ENCODE measurements around the gene KIF23.
"Not testable (repeated sequence)": the region's sequence is repeated elsewhere in the genome, so short reads cannot be mapped to it uniquely, and the experiment has no call there.

Gene KIF23

GRCh38 chr15:69413822-69414700 is at the start of gene KIF23:
Gene KIF23, plus strand, starts transcription at chr15:69414349. Its CDS starts 117 bp downstream, at chr15:69414466.
- no peaks in the 10 kb centered on the region for H3K27me3 ChIP-seq (ENCODE audit: control insufficient read depth, insufficient read depth, low read length)

GRCh38 chr15:69367236-69367635 is 46.9 kb upstream of the KIF23 start:
- Histone ChIP-seq H3K4me1 (ENCODE audit: control insufficient read depth, low read depth, low read length) (no peaks in the 10 kb centered on the region), H3K9ac (ENCODE audit: low read length) (no peak overlapping the region), H3K4me3 (ENCODE audit: low read length) (no peak overlapping the region), H3K27me3 (ENCODE audit: control insufficient read depth, insufficient read depth, low read length) (no peaks in the 10 kb centered on the region), H3K36me3 (ENCODE audit: control insufficient read depth, low read depth, low read length) (no peaks in the 10 kb centered on the region), H3K9me3 (ENCODE audit: control insufficient read depth, low read depth, low read length) (no peaks in the 10 kb centered on the region), H3K27ac (ENCODE audit: low read length) (no peak overlapping the region)

More at GRCh38 chr15:69413822-69414700, at the start of gene KIF23:
- Histone ChIP-seq H3K9ac (ENCODE audit: low read length) (peak within 1 kb of the TSS; percentile 65), H3K36me3 (ENCODE audit: control insufficient read depth, low read depth, low read length) (peaks cover 21% of the 10 kb centered on the region), H3K9me3 (ENCODE audit: control insufficient read depth, low read depth, low read length) (no peaks in the 10 kb centered on the region), H3K4me3 (ENCODE audit: low read length) (peak within 1 kb of the TSS; percentile 89), H3K4me1 (ENCODE audit: control insufficient read depth, low read depth, low read length) (peaks cover 7% of the 10 kb centered on the region), H3K27ac (ENCODE audit: low read length) (no peak within 1 kb of the TSS)

GRCh38 chr15:69369631-69370030 is 44.5 kb upstream of the KIF23 start:
- no peaks in the 10 kb centered on the region for H3K9me3 ChIP-seq (ENCODE audit: control insufficient read depth, low read depth, low read length)
- no peak overlapping the region for H3K27ac ChIP-seq (ENCODE audit: low read length)
- no peaks in the 10 kb centered on the region for H3K27me3 ChIP-seq (ENCODE audit: control insufficient read depth, insufficient read depth, low read length)
- H3K4me3 ChIP-seq (ENCODE audit: low read length), result no peak overlapping the region
- no peak overlapping the region for H3K9ac ChIP-seq (ENCODE audit: low read length)
- H3K36me3 ChIP-seq (ENCODE audit: control insufficient read depth, low read depth, low read length), result no peaks in the 10 kb centered on the region
- H3K4me1 ChIP-seq (ENCODE audit: control insufficient read depth, low read depth, low read length), result no peaks in the 10 kb centered on the region

GRCh38 chr15:69373406-69373805 is 40.7 kb upstream of the KIF23 start:
- H3K9me3 ChIP-seq (ENCODE audit: control insufficient read depth, low read depth, low read length), result no peaks in the 10 kb centered on the region
- H3K36me3 ChIP-seq (ENCODE audit: control insufficient read depth, low read depth, low read length), result no peaks in the 10 kb centered on the region
- no peaks in the 10 kb centered on the region for H3K4me1 ChIP-seq (ENCODE audit: control insufficient read depth, low read depth, low read length)
- no peaks in the 10 kb centered on the region for H3K27me3 ChIP-seq (ENCODE audit: control insufficient read depth, insufficient read depth, low read length)
- no peak overlapping the region for H3K9ac ChIP-seq (ENCODE audit: low read length)
- H3K27ac ChIP-seq (ENCODE audit: low read length), result no peak overlapping the region
- no peak overlapping the region for H3K4me3 ChIP-seq (ENCODE audit: low read length)

GRCh38 chr15:69375151-69375790 is 38.9 kb upstream of the KIF23 start:
- Histone ChIP-seq H3K36me3 (ENCODE audit: control insufficient read depth, low read depth, low read length) (no peaks in the 10 kb centered on the region), H3K4me1 (ENCODE audit: control insufficient read depth, low read depth, low read length) (no peaks in the 10 kb centered on the region), H3K27ac (ENCODE audit: low read length) (no peak overlapping the region), H3K9ac (ENCODE audit: low read length) (no peak overlapping the region), H3K4me3 (ENCODE audit: low read length) (no peak overlapping the region), H3K9me3 (ENCODE audit: control insufficient read depth, low read depth, low read length) (no peaks in the 10 kb centered on the region), H3K27me3 (ENCODE audit: control insufficient read depth, insufficient read depth, low read length) (no peaks in the 10 kb centered on the region)

GRCh38 chr15:69377216-69377970 is 36.8 kb upstream of the KIF23 start:
- Histone ChIP-seq H3K27ac (ENCODE audit: low read length) (no peak overlapping the region), H3K27me3 (ENCODE audit: control insufficient read depth, insufficient read depth, low read length) (no peaks in the 10 kb centered on the region)

GRCh38 chr15:69380100-69380725 is 33.9 kb upstream of the KIF23 start:
- no peak overlapping the region for H3K4me3 ChIP-seq (ENCODE audit: low read length)
- H3K9ac ChIP-seq (ENCODE audit: low read length), result no peak overlapping the region
- H3K27ac ChIP-seq (ENCODE audit: low read length), result no peak overlapping the region

More at GRCh38 chr15:69377216-69377970, 36.8 kb upstream of the KIF23 start:
- Histone ChIP-seq H3K36me3 (ENCODE audit: control insufficient read depth, low read depth, low read length) (no peaks in the 10 kb centered on the region), H3K4me1 (ENCODE audit: control insufficient read depth, low read depth, low read length) (no peaks in the 10 kb centered on the region), H3K9ac (ENCODE audit: low read length) (no peak overlapping the region), H3K4me3 (ENCODE audit: low read length) (no peak overlapping the region), H3K9me3 (ENCODE audit: control insufficient read depth, low read depth, low read length) (no peaks in the 10 kb centered on the region)

GRCh38 chr15:69380726-69381105 is 33.4 kb upstream of the KIF23 start:
- Histone ChIP-seq H3K9me3 (ENCODE audit: control insufficient read depth, low read depth, low read length) (no peaks in the 10 kb centered on the region), H3K27ac (ENCODE audit: low read length) (no peak overlapping the region), H3K4me1 (ENCODE audit: control insufficient read depth, low read depth, low read length) (no peaks in the 10 kb centered on the region), H3K9ac (ENCODE audit: low read length) (no peak overlapping the region), H3K36me3 (ENCODE audit: control insufficient read depth, low read depth, low read length) (no peaks in the 10 kb centered on the region), H3K27me3 (ENCODE audit: control insufficient read depth, insufficient read depth, low read length) (no peaks in the 10 kb centered on the region), H3K4me3 (ENCODE audit: low read length) (no peak overlapping the region)

More at GRCh38 chr15:69380100-69380725, 33.9 kb upstream of the KIF23 start:
- Histone ChIP-seq H3K4me1 (ENCODE audit: control insufficient read depth, low read depth, low read length) (no peaks in the 10 kb centered on the region), H3K27me3 (ENCODE audit: control insufficient read depth, insufficient read depth, low read length) (no peaks in the 10 kb centered on the region), H3K36me3 (ENCODE audit: control insufficient read depth, low read depth, low read length) (no peaks in the 10 kb centered on the region), H3K9me3 (ENCODE audit: control insufficient read depth, low read depth, low read length) (no peaks in the 10 kb centered on the region)

GRCh38 chr15:69382176-69382575 is 32.0 kb upstream of the KIF23 start:
- not testable (repeated sequence) for H3K4me3 ChIP-seq (ENCODE audit: low read length); H3K27me3 ChIP-seq (ENCODE audit: control insufficient read depth, insufficient read depth, low read length); H3K4me1 ChIP-seq (ENCODE audit: control insufficient read depth, low read depth, low read length); H3K9ac ChIP-seq (ENCODE audit: low read length); H3K9me3 ChIP-seq (ENCODE audit: control insufficient read depth, low read depth, low read length); H3K27ac ChIP-seq (ENCODE audit: low read length); H3K36me3 ChIP-seq (ENCODE audit: control insufficient read depth, low read depth, low read length)

GRCh38 chr15:69384066-69384465 is 30.1 kb upstream of the KIF23 start:
- H3K4me3 ChIP-seq (ENCODE audit: low read length); H3K9me3 ChIP-seq (ENCODE audit: control insufficient read depth, low read depth, low read length); H3K9ac ChIP-seq (ENCODE audit: low read length); H3K4me1 ChIP-seq (ENCODE audit: control insufficient read depth, low read depth, low read length); H3K36me3 ChIP-seq (ENCODE audit: control insufficient read depth, low read depth, low read length); H3K27me3 ChIP-seq (ENCODE audit: control insufficient read depth, insufficient read depth, low read length); H3K27ac ChIP-seq (ENCODE audit: low read length): not testable (repeated sequence)
